ENCODE results near the gene MIGA1. TPM values are rescaled to one million over a fixed set of nuclear protein-coding genes. Genes with fewer than 3 reads are reported as not detected.
"Not testable (repeated sequence)": the region's sequence is repeated elsewhere in the genome, so short reads cannot be mapped to it uniquely, and the experiment has no call there.

Gene MIGA1
- total RNA-seq, 1 donor from 2014 or later = 11.2 TPM

GRCh38 chr1:77905603-77906002 is 126.2 kb downstream of the MIGA1 start:
- peaks cover 60% of the 10 kb centered on the region for H3K4me1 ChIP-seq
- no peak for DNase-seq
- H3K9me3 ChIP-seq (replicated peaks) = no peaks in the 10 kb centered on the region
- no peak overlapping the region for H3K4me3 ChIP-seq
- peaks cover 6% of the 10 kb centered on the region for H3K36me3 ChIP-seq
- no peaks in the 10 kb centered on the region for H3K27me3 ChIP-seq (ENCODE audit: low read depth)
- TF ChIP-seq, protein P1, sequence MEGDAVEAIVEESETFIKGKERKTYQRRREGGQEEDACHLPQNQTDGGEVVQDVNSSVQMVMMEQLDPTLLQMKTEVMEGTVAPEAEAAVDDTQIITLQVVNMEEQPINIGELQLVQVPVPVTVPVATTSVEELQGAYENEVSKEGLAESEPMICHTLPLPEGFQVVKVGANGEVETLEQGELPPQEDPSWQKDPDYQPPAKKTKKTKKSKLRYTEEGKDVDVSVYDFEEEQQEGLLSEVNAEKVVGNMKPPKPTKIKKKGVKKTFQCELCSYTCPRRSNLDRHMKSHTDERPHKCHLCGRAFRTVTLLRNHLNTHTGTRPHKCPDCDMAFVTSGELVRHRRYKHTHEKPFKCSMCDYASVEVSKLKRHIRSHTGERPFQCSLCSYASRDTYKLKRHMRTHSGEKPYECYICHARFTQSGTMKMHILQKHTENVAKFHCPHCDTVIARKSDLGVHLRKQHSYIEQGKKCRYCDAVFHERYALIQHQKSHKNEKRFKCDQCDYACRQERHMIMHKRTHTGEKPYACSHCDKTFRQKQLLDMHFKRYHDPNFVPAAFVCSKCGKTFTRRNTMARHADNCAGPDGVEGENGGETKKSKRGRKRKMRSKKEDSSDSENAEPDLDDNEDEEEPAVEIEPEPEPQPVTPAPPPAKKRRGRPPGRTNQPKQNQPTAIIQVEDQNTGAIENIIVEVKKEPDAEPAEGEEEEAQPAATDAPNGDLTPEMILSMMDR (IDR thresholded peaks at IDR 0.05; ENCODE audit: borderline replicate concordance) = no peak
- intact Hi-C loops (cut with micrococcal nuclease) = no loop called here
- H3K27ac ChIP-seq (replicated peaks) = no peak overlapping the region

GRCh38 chr1:77906019-77906545 is 126.6 kb downstream of the MIGA1 start:
- H3K9me3 ChIP-seq (replicated peaks) = no peaks in the 10 kb centered on the region
- peaks cover 57% of the 10 kb centered on the region for H3K4me1 ChIP-seq
- peaks cover 6% of the 10 kb centered on the region for H3K36me3 ChIP-seq
- no peak for DNase-seq
- H3K27ac ChIP-seq (replicated peaks) = no peak overlapping the region
- H3K27me3 ChIP-seq (ENCODE audit: low read depth) = no peaks in the 10 kb centered on the region
- TF ChIP-seq, protein P1 (IDR thresholded peaks at IDR 0.05; ENCODE audit: borderline replicate concordance) = no peak
- intact Hi-C loops (cut with micrococcal nuclease) = no loop called here
- no peak overlapping the region for H3K4me3 ChIP-seq

- Histone ChIP-seq H3K27me3 (ENCODE audit: low read depth) (no peaks in the 10 kb centered on the region), H3K9me3 (replicated peaks) (no peaks in the 10 kb centered on the region), H3K4me3 (no peak overlapping the region), H3K27ac (replicated peaks) (no peak overlapping the region), H3K36me3 (peaks cover 6% of the 10 kb centered on the region), H3K4me1 (peaks cover 52% of the 10 kb centered on the region)
- TF ChIP-seq, protein P1 (IDR thresholded peaks at IDR 0.05; ENCODE audit: borderline replicate concordance) = no peak
- DNase-seq = no peak
- intact Hi-C loops (cut with micrococcal nuclease) = no loop called here
These were observed 127.2 kb downstream of the MIGA1 start for GRCh38 chr1:77906624-77907023.

DNA sequence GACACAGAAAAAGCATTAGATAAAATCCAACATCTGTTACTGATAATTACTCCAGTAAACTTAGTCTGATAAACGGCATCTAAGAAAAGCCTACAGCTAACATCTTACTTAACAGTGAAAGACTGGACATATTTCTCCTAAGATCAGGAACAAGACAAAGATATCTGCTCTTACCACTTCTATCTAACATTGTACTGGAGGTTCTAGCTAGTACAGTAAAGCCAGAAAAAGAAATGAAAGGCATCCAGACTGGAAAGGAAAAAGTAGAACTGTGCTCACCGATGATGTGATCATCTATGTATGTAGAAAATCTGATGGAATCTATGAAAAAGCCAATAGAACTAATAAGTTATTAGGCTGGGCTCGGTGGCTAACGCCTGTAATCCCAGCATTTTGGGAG is 130.7 kb downstream of the MIGA1 start:
- TF ChIP-seq, protein P1 (IDR thresholded peaks at IDR 0.05; ENCODE audit: borderline replicate concordance) = no peak
- Histone ChIP-seq H3K4me1 (peaks cover 35% of the 10 kb centered on the region), H3K36me3 (peaks cover 23% of the 10 kb centered on the region), H3K4me3 (no peak overlapping the region), H3K27me3 (ENCODE audit: low read depth) (no peaks in the 10 kb centered on the region), H3K9me3 (replicated peaks) (no peaks in the 10 kb centered on the region), H3K27ac (replicated peaks) (no peak overlapping the region)
- DNase-seq = no peak
- intact Hi-C loops (cut with micrococcal nuclease) = no loop called here

DNA sequence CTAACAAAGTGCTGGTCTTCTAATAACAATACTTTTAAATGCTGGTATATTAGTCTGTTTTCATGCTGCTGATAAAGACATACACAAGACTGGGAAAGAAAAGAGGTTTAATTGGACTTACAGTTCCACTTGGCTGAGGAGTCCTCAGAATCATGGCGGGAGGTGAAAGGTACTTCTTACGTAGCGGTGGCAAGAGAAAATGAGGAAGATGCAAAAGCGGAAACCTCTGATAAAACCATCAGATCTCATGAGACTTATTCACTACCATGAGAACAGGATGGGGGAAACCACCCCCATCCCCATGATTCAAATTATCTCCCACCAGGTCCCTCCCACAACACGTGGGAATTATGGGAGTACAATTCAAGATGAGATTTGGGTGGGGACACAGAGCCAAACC is 139.5 kb downstream of the MIGA1 start:
- DNase-seq; H3K27ac ChIP-seq (replicated peaks); H3K4me1 ChIP-seq; intact Hi-C loops (cut with micrococcal nuclease); H3K9me3 ChIP-seq (replicated peaks); H3K27me3 ChIP-seq (ENCODE audit: low read depth); H3K4me3 ChIP-seq: not testable (repeated sequence)
- peaks cover 88% of the 10 kb centered on the region for H3K36me3 ChIP-seq

- intact Hi-C loops (cut with micrococcal nuclease) = no loop called here
- Histone ChIP-seq H3K36me3 (peaks cover 85% of the 10 kb centered on the region), H3K4me1 (peaks cover 13% of the 10 kb centered on the region), H3K27ac (replicated peaks) (peak overlapping the region; percentile 14), H3K27me3 (ENCODE audit: low read depth) (no peaks in the 10 kb centered on the region), H3K9me3 (replicated peaks) (no peaks in the 10 kb centered on the region), H3K4me3 (no peak overlapping the region)
- no peak for DNase-seq
- TF ChIP-seq, protein P1 (IDR thresholded peaks at IDR 0.05; ENCODE audit: borderline replicate concordance) = no peak
These were observed 146.1 kb downstream of the MIGA1 start for GRCh38 chr1:77925518-77925917.

All from left ventricle myocardium inferior (tissue), 1 donor.